OCI-LY7 (cell line): Measurements from ENCODE around the gene DGKQ. TPM values are rescaled to one million over a fixed set of nuclear protein-coding genes. Genes with fewer than 3 reads are reported as not detected.

Experiments
- BruUV-seq: library from RNA; stranded (reverse); fragments of 400-500 nt; replicated peaks from 2 replicates; lab custom pipeline; 2021; lab: Mats Ljungman, UMichigan
- CTCF ChIA-PET: fragments of 300-600 bp; sonication (Branson Sonifier 250); formaldehyde crosslinking; loops from one replicate; lab custom pipeline; 2022; ENCODE audit warnings: antibody characterized with exemption; ENCODE audit not compliant: unreplicated experiment; lab: Charles Lee
- POLR2A ChIA-PET: fragments of 300-600 bp; sonication (Branson Sonifier 250); formaldehyde crosslinking; loops from one replicate; lab custom pipeline; 2022; ENCODE audit warnings: antibody characterized with exemption; lab: Charles Lee
- DNase-seq: peaks from one replicate; pipeline ENCODE4 v3.0.0-alpha.2; 2015; ENCODE audit warnings: low spot score
- H2AFZ ChIP-seq: fragments of 200-600 bp; sonication (generic), shearing (Covaris generic); 2 replicates; pipeline ENCODE4 v1.6.1; 2014; ENCODE audit warnings: mild to moderate bottlenecking, antibody characterized with exemption, low read length, moderate library complexity
- H3K27ac ChIP-seq: fragments of 200-600 bp; sonication (generic); 2 replicates; pipeline ENCODE4 v1.5.1; 2014; ENCODE audit warnings: mixed run types, low read depth, mild to moderate bottlenecking, moderate library complexity, low read length, inconsistent platforms; ENCODE audit not compliant: poor library complexity, severe bottlenecking
- H3K36me3 ChIP-seq: fragments of 200-600 bp; sonication (generic); 2 replicates; pipeline ENCODE4 v1.6.1; 2014; ENCODE audit warnings: mild to moderate bottlenecking, antibody characterized with exemption, low read length, moderate library complexity, mixed read lengths; ENCODE audit not compliant: insufficient read depth
- H3K4me1 ChIP-seq: fragments of 200-600 bp; sonication (generic); 2 replicates; pipeline ENCODE4 v1.5.1; 2014; ENCODE audit warnings: mild to moderate bottlenecking, low read length; ENCODE audit not compliant: insufficient read depth, poor library complexity, severe bottlenecking
- H3K4me2 ChIP-seq: fragments of 200-600 bp; sonication (generic); 2 replicates; pipeline ENCODE4 v1.6.1; 2014; ENCODE audit warnings: mild to moderate bottlenecking, low read length
- H3K4me3 ChIP-seq: fragments of 200-600 bp; sonication (generic); 2 replicates; pipeline ENCODE4 v1.5.1; 2014; ENCODE audit warnings: mild to moderate bottlenecking, low read depth, low read length; ENCODE audit not compliant: poor library complexity, severe bottlenecking
- H3K79me2 ChIP-seq: fragments of 200-600 bp; sonication (generic); 2 replicates; pipeline ENCODE4 v1.6.1; 2016; ENCODE audit warnings: low read depth, mild to moderate bottlenecking, low read length, moderate library complexity, mixed read lengths; ENCODE audit not compliant: insufficient read depth
- H3K9me2 ChIP-seq: fragments of 200-600 bp; sonication (generic); 2 replicates; pipeline ENCODE4 v1.6.1; 2016; ENCODE audit warnings: mild to moderate bottlenecking, low read length, mixed read lengths; ENCODE audit not compliant: insufficient read depth
- H3K9me3 ChIP-seq: fragments of 200-600 bp; sonication (generic); 2 replicates; pipeline ENCODE4 v1.6.1; 2014; ENCODE audit warnings: mild to moderate bottlenecking, mixed run types, low read length, mixed read lengths
- H4K20me1 ChIP-seq: fragments of 200-600 bp; sonication (generic); 2 replicates; pipeline ENCODE4 v1.6.1; 2014; ENCODE audit warnings: mild to moderate bottlenecking, antibody characterized with exemption, low read length, moderate library complexity, mixed read lengths; ENCODE audit not compliant: insufficient read depth
- EZH2phosphoT487 ChIP-seq: fragments of 200-600 bp; sonication (generic); IDR thresholded peaks from 2 replicates; pipeline ENCODE4 v1.6.1; 2018; ENCODE audit warnings: low read depth, borderline replicate concordance, mild to moderate bottlenecking, mixed run types, antibody characterized with exemption, low read length, moderate library complexity, mixed read lengths
- intact Hi-C: fragments of 100-400 bp; cut with micrococcal nuclease; formaldehyde crosslinking; loops from one replicate; pipeline ENCODE4 v1.10.0; 2022; ENCODE audit not compliant: unreplicated experiment
- total RNA-seq, 2 experiments: library from RNA; depleted of rRNA in 1 of 2; stranded (reverse); fragments of >200 nt in 1 of 2; shearing (Covaris generic) in 1 of 2; gene quantifications; 2 replicates each; pipeline ENCODE4 v1.2.3, GENCODE V29; 2014 to 2022
- TF ChIP-seq, protein P1 (sequence below): fragments of 200-600 bp; sonication (generic); conservative IDR thresholded peaks from 2 replicates; pipeline ENCODE4 v1.5.1; 2014; ENCODE audit warnings: mild to moderate bottlenecking, antibody characterized with exemption, low read length, moderate library complexity, mixed read lengths

DGKQ gene
- total RNA-seq, 2 experiments from 2014 or later: 11.3 to 15.2 TPM

DNA sequence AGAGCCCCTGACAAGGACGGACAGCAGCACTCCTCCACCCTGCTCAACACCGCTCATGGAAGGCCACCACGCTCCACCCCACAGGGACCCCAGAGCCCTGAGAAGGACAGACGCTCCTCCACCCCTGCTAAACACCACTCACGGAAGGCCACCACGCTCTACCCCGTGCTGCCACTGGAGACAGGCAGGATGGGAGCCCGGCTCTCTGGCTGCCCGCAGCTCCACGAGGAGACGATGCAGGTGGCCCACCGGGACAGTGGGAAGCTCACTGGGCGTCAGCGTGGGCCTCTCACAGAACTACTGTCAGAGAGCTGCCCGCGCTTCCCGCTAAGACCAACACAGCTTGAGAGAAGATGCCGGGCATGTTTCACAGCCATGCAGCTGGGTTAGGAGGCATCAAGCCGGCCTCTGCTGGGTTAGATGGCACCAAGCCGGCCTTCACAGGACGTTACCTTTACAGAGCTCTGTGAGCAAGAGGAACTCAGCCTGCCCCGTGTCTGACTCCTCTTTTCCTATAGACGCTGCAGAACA, 62.1 kb downstream of the DGKQ start:
- Histone ChIP-seq H3K9me3 (0 out of 2 replicates have a peak, but pooled peaks cover 5% of the 10 kb centered on the region), H3K27ac (no peak overlapping the region), H3K36me3 (peaks cover 51% of the 10 kb centered on the region), H3K4me1 (peaks cover 16% of the 10 kb centered on the region), H3K4me3 (no peak overlapping the region), H3K4me2 (no peak overlapping the region), H3K79me2 (peaks cover 18% of the 10 kb centered on the region), H2AFZ (no peak overlapping the region), H4K20me1 (no peaks in the 10 kb centered on the region), H3K9me2 (no peaks in the 10 kb centered on the region)
- intact Hi-C loops: no loop called here
- no TSS peak for BruUV-seq
- no peak for TF ChIP-seq EZH2phosphoT487
- ChIA-PET CTCF (no interaction called here), POLR2A (no interaction called here)
- no peak for DNase-seq

DNA sequence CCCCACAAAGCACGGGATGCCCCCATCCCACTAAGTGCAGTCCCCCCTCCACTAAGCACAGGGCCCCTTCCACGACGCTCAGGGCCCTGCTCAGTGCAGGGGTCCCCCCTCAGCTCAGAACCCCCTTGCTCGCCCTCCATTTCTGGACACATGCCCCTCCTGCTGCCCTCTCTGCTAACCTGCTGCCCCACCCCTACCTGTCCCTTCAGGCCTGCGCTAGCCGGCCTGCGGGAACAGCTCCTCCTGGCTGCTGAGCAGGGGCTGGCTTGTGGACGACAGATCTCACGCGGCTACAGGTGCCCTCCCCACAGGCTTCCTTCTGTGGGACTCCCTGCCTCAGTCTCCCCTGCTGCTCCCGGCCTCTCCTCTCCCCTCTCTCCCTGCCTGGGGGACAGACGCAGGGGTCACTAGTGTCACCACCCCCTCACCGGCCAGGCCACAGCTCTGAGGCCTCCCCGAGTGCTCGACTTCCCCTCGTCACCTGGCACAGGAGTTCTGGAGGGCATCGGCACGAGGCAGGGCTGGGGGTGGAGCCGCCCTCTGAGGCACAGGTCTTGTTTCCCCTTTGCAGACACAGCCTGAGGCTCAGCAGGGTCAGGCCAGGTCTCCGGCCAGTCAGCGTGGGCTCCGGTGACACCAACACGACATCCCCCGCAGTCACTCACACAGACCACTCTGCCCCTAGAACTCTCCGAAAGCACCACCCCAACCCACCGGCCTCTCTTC, 62.8 kb downstream of the DGKQ start:
- POLR2A ChIA-PET: interaction anchor here (0.6 kb wide), 1 partner anchor 124 kb away, joined by 3 read pairs; no protein-coding TSS in a partner anchor
- intact Hi-C loops: no loop called here
- Histone ChIP-seq H3K4me3 (no peak overlapping the region), H3K36me3 (peaks cover 58% of the 10 kb centered on the region), H3K9me2 (no peaks in the 10 kb centered on the region), H4K20me1 (no peaks in the 10 kb centered on the region), H2AFZ (no peak overlapping the region), H3K79me2 (peaks cover 10% of the 10 kb centered on the region), H3K9me3 (0 out of 2 replicates have a peak, but pooled peaks cover 4% of the 10 kb centered on the region), H3K27ac (no peak overlapping the region), H3K4me1 (peaks cover 9% of the 10 kb centered on the region), H3K4me2 (no peak overlapping the region)
- no TSS peak for BruUV-seq
- CTCF ChIA-PET: no interaction called here
- TF ChIP-seq, protein P1, sequence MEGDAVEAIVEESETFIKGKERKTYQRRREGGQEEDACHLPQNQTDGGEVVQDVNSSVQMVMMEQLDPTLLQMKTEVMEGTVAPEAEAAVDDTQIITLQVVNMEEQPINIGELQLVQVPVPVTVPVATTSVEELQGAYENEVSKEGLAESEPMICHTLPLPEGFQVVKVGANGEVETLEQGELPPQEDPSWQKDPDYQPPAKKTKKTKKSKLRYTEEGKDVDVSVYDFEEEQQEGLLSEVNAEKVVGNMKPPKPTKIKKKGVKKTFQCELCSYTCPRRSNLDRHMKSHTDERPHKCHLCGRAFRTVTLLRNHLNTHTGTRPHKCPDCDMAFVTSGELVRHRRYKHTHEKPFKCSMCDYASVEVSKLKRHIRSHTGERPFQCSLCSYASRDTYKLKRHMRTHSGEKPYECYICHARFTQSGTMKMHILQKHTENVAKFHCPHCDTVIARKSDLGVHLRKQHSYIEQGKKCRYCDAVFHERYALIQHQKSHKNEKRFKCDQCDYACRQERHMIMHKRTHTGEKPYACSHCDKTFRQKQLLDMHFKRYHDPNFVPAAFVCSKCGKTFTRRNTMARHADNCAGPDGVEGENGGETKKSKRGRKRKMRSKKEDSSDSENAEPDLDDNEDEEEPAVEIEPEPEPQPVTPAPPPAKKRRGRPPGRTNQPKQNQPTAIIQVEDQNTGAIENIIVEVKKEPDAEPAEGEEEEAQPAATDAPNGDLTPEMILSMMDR: no peak
- TF ChIP-seq EZH2phosphoT487: no peak
- no peak for DNase-seq

DNA sequence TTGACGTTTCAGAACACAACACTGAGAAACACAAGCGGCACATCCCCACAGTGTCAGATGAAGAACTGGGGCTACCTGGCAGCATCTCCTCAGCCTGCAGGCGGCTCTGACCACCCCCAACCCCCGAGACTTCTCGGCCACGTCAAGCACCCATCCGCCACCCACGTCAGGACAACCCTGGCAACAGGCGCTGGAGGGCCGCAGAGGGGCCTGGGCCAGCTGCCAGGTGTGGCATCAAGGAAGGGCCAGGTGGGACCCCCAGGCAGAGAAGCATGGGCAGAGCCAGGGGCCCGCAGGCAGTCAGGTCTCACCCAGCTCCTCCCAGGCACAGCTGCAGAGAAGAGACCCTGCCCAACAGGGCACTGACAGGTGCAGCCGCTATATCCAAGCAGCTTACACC, 63.5 kb downstream of the DGKQ start:
- CTCF ChIA-PET: no interaction called here
- H2AFZ ChIP-seq: no peak overlapping the region
- H3K79me2 ChIP-seq: peaks cover 3% of the 10 kb centered on the region
- POLR2A ChIA-PET: no interaction called here
- intact Hi-C loops: no loop called here
- 0 out of 2 replicates have a peak, but pooled peaks cover 4% of the 10 kb centered on the region for H3K9me3 ChIP-seq
- TF ChIP-seq, protein P1: no peak
- no peak for TF ChIP-seq EZH2phosphoT487
- no peak overlapping the region for H3K27ac ChIP-seq
- H3K36me3 ChIP-seq: peaks cover 61% of the 10 kb centered on the region
- no peak overlapping the region for H3K4me2 ChIP-seq
- no peaks in the 10 kb centered on the region for H3K9me2 ChIP-seq
- peaks cover 1% of the 10 kb centered on the region for H3K4me1 ChIP-seq
- DNase-seq: no peak
- no TSS peak for BruUV-seq
- H4K20me1 ChIP-seq: no peaks in the 10 kb centered on the region
- no peak overlapping the region for H3K4me3 ChIP-seq
